IPS-NIHi11 (cell line): ENCODE data around the gene KIZ.

Experiments used
- DNase-seq: peaks from one replicate; pipeline ENCODE4 v3.0.0; 2012; ENCODE audit warnings: mixed read lengths, low spot score

Gene KIZ

GRCh38 chr20:21269772-21270171 lies 143.9 kb downstream of the KIZ start:
- DNase-seq, result no peak

- DNase-seq, result no peak
These were observed 144.9 kb downstream of the KIZ start for GRCh38 chr20:21270806-21271205.

GRCh38 chr20:21272279-21272678 lies 146.4 kb downstream of the KIZ start:
- DNase-seq, result no peak

GRCh38 chr20:21272679-21273078 lies 146.8 kb downstream of the KIZ start:
- DNase-seq, result no peak

GRCh38 chr20:21273755-21274386 lies 148.0 kb downstream of the KIZ start:
- DNase-seq, result no peak

GRCh38 chr20:21278829-21279228 lies 152.9 kb downstream of the KIZ start:
- no peak for DNase-seq

- no peak for DNase-seq
These were observed 154.0 kb downstream of the KIZ start for GRCh38 chr20:21279706-21280521.

GRCh38 chr20:21280522-21281016 lies 154.7 kb downstream of the KIZ start:
- DNase-seq, result no peak

- no peak for DNase-seq
These were observed 160.9 kb downstream of the KIZ start for GRCh38 chr20:21286775-21287174.

GRCh38 chr20:21288587-21289370 lies 162.9 kb downstream of the KIZ start:
- no peak for DNase-seq

GRCh38 chr20:21289651-21290050 lies 163.8 kb downstream of the KIZ start:
- DNase-seq, result no peak

GRCh38 chr20:21291026-21291425 lies 165.1 kb downstream of the KIZ start:
- DNase-seq, result no peak

GRCh38 chr20:21294755-21295154 lies 168.9 kb downstream of the KIZ start:
- DNase-seq, result no peak
